ENCODE measurements around the gene ANO10.

ANO10 gene

GRCh38 chr3:43379343-43379742 is 242.5 kb downstream of the ANO10 start:
- no peak for TF ChIP-seq CREB1 (IDR thresholded peaks at IDR 0.05; ENCODE audit: low read depth)
- no peak for TF ChIP-seq EGR1 (IDR thresholded peaks at IDR 0.05)
- TF ChIP-seq YY1 (IDR thresholded peaks at IDR 0.05; ENCODE audit: low read depth) = no peak
- TF ChIP-seq TEAD4 (IDR thresholded peaks at IDR 0.05) = no peak
- TF ChIP-seq TAF1 (IDR thresholded peaks at IDR 0.05; ENCODE audit: low read depth) = no peak
- TF ChIP-seq RAD21 (IDR thresholded peaks at IDR 0.05; ENCODE audit: low read depth) = no peak
- TF ChIP-seq TCF12 (IDR thresholded peaks at IDR 0.05; ENCODE audit: low read depth) = no peak
- no peak for TF ChIP-seq NFIC (IDR thresholded peaks at IDR 0.05)
- TF ChIP-seq FOXM1 (IDR thresholded peaks at IDR 0.05; ENCODE audit: borderline replicate concordance, low read depth) = no peak
- TF ChIP-seq EP300 (IDR thresholded peaks at IDR 0.05; ENCODE audit: borderline replicate concordance) = no peak
- TF ChIP-seq USF1 (IDR thresholded peaks at IDR 0.05) = no peak
- no peak for TF ChIP-seq CEBPB (IDR thresholded peaks at IDR 0.05)
- no peak for TF ChIP-seq ZBTB7A (IDR thresholded peaks at IDR 0.05; ENCODE audit: low read depth)
- no peak for TF ChIP-seq REST (IDR thresholded peaks at IDR 0.05; ENCODE audit: low read depth)
- TF ChIP-seq MAX (IDR thresholded peaks at IDR 0.05) = no peak

GRCh38 chr3:43378066-43378935 is 243.5 kb downstream of the ANO10 start:
- TF ChIP-seq REST (IDR thresholded peaks at IDR 0.05; ENCODE audit: low read depth) = no peak
- TF ChIP-seq YY1 (IDR thresholded peaks at IDR 0.05; ENCODE audit: low read depth) = no peak
- peak; percentile 62 for TF ChIP-seq RAD21 (IDR thresholded peaks at IDR 0.05; ENCODE audit: low read depth)
- TF ChIP-seq MAX (IDR thresholded peaks at IDR 0.05) = no peak

- TF ChIP-seq EP300 (IDR thresholded peaks at IDR 0.05; ENCODE audit: borderline replicate concordance) (no peak), TAF1 (IDR thresholded peaks at IDR 0.05; ENCODE audit: low read depth) (no peak), ZBTB7A (IDR thresholded peaks at IDR 0.05; ENCODE audit: low read depth) (no peak), MAX (IDR thresholded peaks at IDR 0.05) (no peak), YY1 (IDR thresholded peaks at IDR 0.05; ENCODE audit: low read depth) (no peak), FOXM1 (IDR thresholded peaks at IDR 0.05; ENCODE audit: borderline replicate concordance, low read depth) (no peak), RAD21 (IDR thresholded peaks at IDR 0.05; ENCODE audit: low read depth) (no peak), CEBPB (IDR thresholded peaks at IDR 0.05) (no peak), TEAD4 (IDR thresholded peaks at IDR 0.05) (no peak)
Observed at GRCh38 chr3:43373560-43373928, 248.3 kb downstream of the ANO10 start.

GRCh38 chr3:43372809-43373559 is 248.8 kb downstream of the ANO10 start:
- no peak for TF ChIP-seq ZBTB7A (IDR thresholded peaks at IDR 0.05; ENCODE audit: low read depth)
- no peak for TF ChIP-seq YY1 (IDR thresholded peaks at IDR 0.05; ENCODE audit: low read depth)
- no peak for TF ChIP-seq FOXM1 (IDR thresholded peaks at IDR 0.05; ENCODE audit: borderline replicate concordance, low read depth)
- TF ChIP-seq CREB1 (IDR thresholded peaks at IDR 0.05; ENCODE audit: low read depth) = no peak
- TF ChIP-seq EP300 (IDR thresholded peaks at IDR 0.05; ENCODE audit: borderline replicate concordance) = no peak
- TF ChIP-seq NFIC (IDR thresholded peaks at IDR 0.05) = no peak
- no peak for TF ChIP-seq REST (IDR thresholded peaks at IDR 0.05; ENCODE audit: low read depth)
- no peak for TF ChIP-seq TAF1 (IDR thresholded peaks at IDR 0.05; ENCODE audit: low read depth)
